Measurements from ENCODE around the gene GPR84.

The GPR84 gene

GRCh38 chr12:54387114-54387467 lies 22.8 kb upstream of the GPR84 start:
- no peak for TF ChIP-seq CTCF (IDR thresholded peaks at IDR 0.05; ENCODE audit: insufficient read depth, missing control alignments)
- DNase-seq (ENCODE audit: insufficient read length, low spot score) (no peak), FAIRE-seq (no peak)

- no peak for FAIRE-seq
Observed at GRCh38 chr12:54386403-54387113, 22.3 kb upstream of the GPR84 start.

GRCh38 chr12:54385251-54385914 lies 21.1 kb upstream of the GPR84 start:
- DNase-seq (ENCODE audit: insufficient read length, low spot score) (peak; percentile 92), FAIRE-seq (no peak)

More at GRCh38 chr12:54386403-54387113, 22.3 kb upstream of the GPR84 start:
- DNase-seq (ENCODE audit: insufficient read length, low spot score) = no peak
- TF ChIP-seq CTCF (IDR thresholded peaks at IDR 0.05; ENCODE audit: insufficient read depth, missing control alignments) = no peak

GRCh38 chr12:54384591-54385041 lies 20.3 kb upstream of the GPR84 start, which contains the start of gene ZNF385A:
Gene ZNF385A (minus strand): TSS chr12:54384733. CDS start chr12:54384514, 219 bp downstream.
- no peak for DNase-seq (ENCODE audit: insufficient read length, low spot score)
- no peak for TF ChIP-seq CTCF (IDR thresholded peaks at IDR 0.05; ENCODE audit: insufficient read depth, missing control alignments)
- no peak for FAIRE-seq

More at GRCh38 chr12:54385251-54385914, 21.1 kb upstream of the GPR84 start:
- no peak for TF ChIP-seq CTCF (IDR thresholded peaks at IDR 0.05; ENCODE audit: insufficient read depth, missing control alignments)

- no peak for TF ChIP-seq CTCF (IDR thresholded peaks at IDR 0.05; ENCODE audit: insufficient read depth, missing control alignments)
- FAIRE-seq = no peak
- no peak for DNase-seq (ENCODE audit: insufficient read length, low spot score)
Observed at GRCh38 chr12:54383041-54383609, 18.8 kb upstream of the GPR84 start.

GRCh38 chr12:54381136-54381535 lies 16.9 kb upstream of the GPR84 start:
- no peak for TF ChIP-seq CTCF (IDR thresholded peaks at IDR 0.05; ENCODE audit: insufficient read depth, missing control alignments)
- FAIRE-seq (no peak), DNase-seq (ENCODE audit: insufficient read length, low spot score) (no peak)
